Body of pancreas (tissue), 4 donors: Measurements from ENCODE around the gene PDCD4. TPM values are rescaled to one million over a fixed set of nuclear protein-coding genes. Genes with fewer than 3 reads are reported as not detected.

Experiments used
- ATAC-seq: fragments of 150-250 bp; one replicate; pipeline ENCODE4 v1.9.1; 2016
- DNase-seq, 4 donors: peaks; one replicate each; pipeline ENCODE4 v3.0.0-alpha.2; 2019
- H3K27ac ChIP-seq, 4 donors: fragments of 200-600 bp; sonication (generic); 1 replicate in 3 of 4; 2 replicates in 1 of 4; pipeline versions ENCODE4 v1.5.1 to v1.6.1; 2016 to 2019; ENCODE audit warnings: mild to moderate bottlenecking in 1 of 4, mixed read lengths in 1 of 4, moderate library complexity in 1 of 4
- H3K27me3 ChIP-seq, 2 donors: fragments of 200-600 bp; sonication (generic); one replicate each; pipeline ENCODE4 v1.6.0; 2016; ENCODE audit warnings: mild to moderate bottlenecking in 1 of 2
- H3K36me3 ChIP-seq, 2 donors: fragments of 200-600 bp; sonication (generic); replicated peaks in 1 of 2; 2 replicates each; pipeline ENCODE4 v1.5.1; 2016; ENCODE audit warnings: low read depth in 2 of 2; ENCODE audit not compliant: insufficient read depth in 1 of 2
- H3K4me1 ChIP-seq: fragments of 200-600 bp; sonication (generic); one replicate; pipeline ENCODE4 v1.6.0; 2016
- H3K4me3 ChIP-seq, 2 donors: fragments of 200-600 bp; sonication (generic); 1 replicate in 1 of 2; 2 replicates in 1 of 2; pipeline ENCODE4 v1.5.1; 2016 to 2019
- H3K9me3 ChIP-seq, 3 donors: fragments of 200-600 bp; sonication (generic); 1 replicate in 2 of 3; 2 replicates in 1 of 3; pipeline ENCODE4 v1.5.1; 2016
- POLR2A ChIP-seq, 3 donors: fragments of 450-650 bp; IDR thresholded peaks; one replicate each; pipeline ENCODE4 v1.6.1; 2016; ENCODE audit warnings: antibody characterized with exemption in 3 of 3, mild to moderate bottlenecking in 2 of 3
- WGBS, 2 donors: methylation state at CpG; one replicate each; pipeline ENCODE4 v1.1.5; 2017; 5-methylcytosine and 5-hydroxymethylcytosine counted together
- intact Hi-C: fragments of 100-400 bp; cut with DNase I; formaldehyde crosslinking; loops from one replicate; pipeline ENCODE4 v1.15.1; 2023
- total RNA-seq, 2 donors: library from RNA; depleted of rRNA; stranded (reverse); fragments of >200 nt; gene quantifications; one replicate each; pipeline ENCODE4 v1.1.0, GENCODE V29; 2016
- TF ChIP-seq, protein P1 (sequence below), 7 experiments: fragments of 450-650 bp in 4 of 7; fragments of 200-600 bp in 3 of 7; sonication (generic) in 3 of 7; IDR thresholded peaks; one replicate each; pipeline ENCODE4 v1.5.1; 2016 to 2019; ENCODE audit warnings: antibody characterized with exemption in 7 of 7

The PDCD4 gene
- total RNA-seq, 2 donors from 2014 or later, result 332 to 458 TPM

DNA sequence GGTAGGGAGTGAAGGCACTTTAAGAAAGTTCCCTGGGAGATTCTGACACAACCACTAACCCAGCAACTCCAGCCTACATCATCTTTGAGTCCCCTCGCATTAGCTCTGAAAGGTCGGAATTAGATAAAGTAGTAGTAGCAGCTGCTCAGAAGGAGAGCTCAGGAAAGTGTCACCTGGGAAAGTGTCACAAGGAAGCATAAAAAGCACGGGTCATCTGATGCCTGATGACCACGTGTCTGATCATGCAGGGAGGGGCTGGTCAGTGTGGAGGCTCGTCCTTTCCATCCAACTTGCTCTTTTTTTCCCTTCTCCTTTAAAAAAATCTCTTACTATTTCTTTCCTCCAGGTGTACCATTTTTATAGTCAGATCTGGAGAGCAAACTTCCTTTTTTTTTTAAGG, 47.1 kb upstream of the PDCD4 start:
- TF ChIP-seq, protein P1, sequence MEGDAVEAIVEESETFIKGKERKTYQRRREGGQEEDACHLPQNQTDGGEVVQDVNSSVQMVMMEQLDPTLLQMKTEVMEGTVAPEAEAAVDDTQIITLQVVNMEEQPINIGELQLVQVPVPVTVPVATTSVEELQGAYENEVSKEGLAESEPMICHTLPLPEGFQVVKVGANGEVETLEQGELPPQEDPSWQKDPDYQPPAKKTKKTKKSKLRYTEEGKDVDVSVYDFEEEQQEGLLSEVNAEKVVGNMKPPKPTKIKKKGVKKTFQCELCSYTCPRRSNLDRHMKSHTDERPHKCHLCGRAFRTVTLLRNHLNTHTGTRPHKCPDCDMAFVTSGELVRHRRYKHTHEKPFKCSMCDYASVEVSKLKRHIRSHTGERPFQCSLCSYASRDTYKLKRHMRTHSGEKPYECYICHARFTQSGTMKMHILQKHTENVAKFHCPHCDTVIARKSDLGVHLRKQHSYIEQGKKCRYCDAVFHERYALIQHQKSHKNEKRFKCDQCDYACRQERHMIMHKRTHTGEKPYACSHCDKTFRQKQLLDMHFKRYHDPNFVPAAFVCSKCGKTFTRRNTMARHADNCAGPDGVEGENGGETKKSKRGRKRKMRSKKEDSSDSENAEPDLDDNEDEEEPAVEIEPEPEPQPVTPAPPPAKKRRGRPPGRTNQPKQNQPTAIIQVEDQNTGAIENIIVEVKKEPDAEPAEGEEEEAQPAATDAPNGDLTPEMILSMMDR (IDR thresholded peaks at IDR 0.05), result no peak
- no peak for TF ChIP-seq POLR2A (IDR thresholded peaks at IDR 0.05)
- intact Hi-C loops, result no loop called here
- ATAC-seq (peak; percentile 45), DNase-seq (peak in 2 of 4 donors; percentile 41 to 50)
- no peaks in the 10 kb centered on the region for H3K36me3 ChIP-seq
- H3K4me3 ChIP-seq, result no peak overlapping the region
- no peaks in the 10 kb centered on the region for H3K9me3 ChIP-seq
- 41 to 46% methylated on average over 5 of the region's 5 CpGs for WGBS, 2 donors
- peaks cover 58% of the 10 kb centered on the region for H3K4me1 ChIP-seq
- H3K27ac ChIP-seq, result peak overlapping the region in 2 of 4 donors; percentile 74 to 75
- no peaks in the 10 kb centered on the region for H3K27me3 ChIP-seq

DNA sequence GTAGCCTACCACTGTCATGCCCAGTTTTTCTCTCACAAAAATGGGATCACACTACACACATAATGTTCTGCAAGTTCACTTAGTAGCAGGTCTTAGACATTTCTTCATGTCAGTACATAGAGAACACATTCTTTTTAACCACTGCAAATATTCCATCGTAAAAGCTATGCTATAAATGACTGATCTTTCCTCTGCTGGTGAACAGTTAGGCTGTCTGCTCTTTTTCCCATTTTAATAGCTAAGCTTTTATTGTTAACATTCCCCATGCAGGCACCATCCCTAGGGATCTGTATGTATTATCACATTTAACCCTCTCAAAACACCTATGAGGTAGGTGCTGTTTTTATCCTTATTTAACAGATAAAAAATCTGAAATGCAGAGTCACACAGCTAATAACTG, 46.2 kb upstream of the PDCD4 start:
- H3K4me3 ChIP-seq, result no peak overlapping the region
- H3K4me1 ChIP-seq, result peaks cover 49% of the 10 kb centered on the region
- no peaks in the 10 kb centered on the region for H3K27me3 ChIP-seq
- DNase-seq (no peak), ATAC-seq (no peak)
- WGBS, 2 donors, result 55 to 71% methylated on average over 1 of the region's 1 CpG
- no peaks in the 10 kb centered on the region for H3K9me3 ChIP-seq
- intact Hi-C loops, result no loop called here
- no peak overlapping the region for H3K27ac ChIP-seq
- TF ChIP-seq, protein P1 (IDR thresholded peaks at IDR 0.05), result no peak
- TF ChIP-seq POLR2A (IDR thresholded peaks at IDR 0.05), result no peak
- H3K36me3 ChIP-seq, result no peaks in the 10 kb centered on the region

- WGBS, 2 donors, result 65 to 66% methylated on average over 4 of the region's 4 CpGs
- H3K4me1 ChIP-seq, result peaks cover 34% of the 10 kb centered on the region
- intact Hi-C loops, result no loop called here
- H3K27ac ChIP-seq, result no peak overlapping the region
- DNase-seq, result no peak
- H3K36me3 ChIP-seq, result no peaks in the 10 kb centered on the region
- ATAC-seq, result no peak
- no peaks in the 10 kb centered on the region for H3K9me3 ChIP-seq
- no peaks in the 10 kb centered on the region for H3K27me3 ChIP-seq
- no peak overlapping the region for H3K4me3 ChIP-seq
- TF ChIP-seq POLR2A (IDR thresholded peaks at IDR 0.05), result no peak
- TF ChIP-seq, protein P1 (IDR thresholded peaks at IDR 0.05), result no peak
Observed at GRCh38 chr10:110827410-110827809, 44.3 kb upstream of the PDCD4 start.

- Histone ChIP-seq H3K9me3 (no peaks in the 10 kb centered on the region), H3K4me1 (peaks cover 33% of the 10 kb centered on the region), H3K27ac (no peak overlapping the region), H3K36me3 (no peaks in the 10 kb centered on the region), H3K27me3 (no peaks in the 10 kb centered on the region), H3K4me3 (no peak overlapping the region)
- ATAC-seq, result no peak
- TF ChIP-seq, protein P1 (IDR thresholded peaks at IDR 0.05), result no peak
- TF ChIP-seq POLR2A (IDR thresholded peaks at IDR 0.05), result no peak
- intact Hi-C loops, result no loop called here
- no peak for DNase-seq
- WGBS, 2 donors, result 76 to 77% methylated on average over 8 of the region's 8 CpGs
Observed at GRCh38 chr10:110827875-110828274, 43.9 kb upstream of the PDCD4 start.

GRCh38 chr10:110828525-110828924, 43.2 kb upstream of the PDCD4 start:
- 32 to 62% methylated on average over 2 of the region's 2 CpGs for WGBS, 2 donors
- ATAC-seq, result no peak
- TF ChIP-seq, protein P1 (IDR thresholded peaks at IDR 0.05), result no peak
- no peak for TF ChIP-seq POLR2A (IDR thresholded peaks at IDR 0.05)
- Histone ChIP-seq H3K4me3 (no peak overlapping the region), H3K27ac (no peak overlapping the region), H3K36me3 (no peaks in the 10 kb centered on the region), H3K4me1 (peaks cover 33% of the 10 kb centered on the region), H3K9me3 (no peaks in the 10 kb centered on the region), H3K27me3 (no peaks in the 10 kb centered on the region)
- intact Hi-C loops, result no loop called here
- DNase-seq, result no peak
